ENCODE data around the gene RGS1.

RGS1 gene

DNA sequence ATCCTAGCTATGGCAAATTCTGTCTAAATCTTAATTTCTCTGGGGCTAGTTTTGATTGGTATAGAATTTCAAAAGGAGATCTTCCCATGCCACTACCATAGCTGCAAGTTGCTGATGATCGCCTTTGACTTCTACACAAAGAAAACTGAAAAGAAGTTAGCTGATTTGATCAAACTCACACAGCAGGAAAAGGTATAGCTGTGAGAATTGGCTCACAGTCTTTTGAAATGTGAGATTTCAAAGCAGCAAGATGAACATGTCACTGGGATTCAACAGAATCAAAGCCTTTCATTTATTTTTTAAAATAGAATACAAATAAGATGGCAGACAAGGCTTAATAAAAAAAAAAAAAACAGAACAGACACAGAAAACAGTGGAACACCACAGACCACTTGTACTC lies 7.5 kb upstream of the RGS1 start:
- Histone ChIP-seq H3K4me2 (no peak overlapping the region), H4K20me1 (no peaks in the 10 kb centered on the region), H3K4me1 (peaks cover 7% of the 10 kb centered on the region; the same call in 1 of the 2 replicates), H3K9me3 (peaks cover 7% of the 10 kb centered on the region; the same call in 1 of the 2 replicates), H3K27me3 (no peaks in the 10 kb centered on the region), H3K27ac (no peak overlapping the region), H3K9ac (no peak overlapping the region), H3K4me3 (no peak overlapping the region), H3K36me3 (no peaks in the 10 kb centered on the region)
- no peak for TF ChIP-seq Cebpa-rat (IDR thresholded peaks at IDR 0.05)

DNA sequence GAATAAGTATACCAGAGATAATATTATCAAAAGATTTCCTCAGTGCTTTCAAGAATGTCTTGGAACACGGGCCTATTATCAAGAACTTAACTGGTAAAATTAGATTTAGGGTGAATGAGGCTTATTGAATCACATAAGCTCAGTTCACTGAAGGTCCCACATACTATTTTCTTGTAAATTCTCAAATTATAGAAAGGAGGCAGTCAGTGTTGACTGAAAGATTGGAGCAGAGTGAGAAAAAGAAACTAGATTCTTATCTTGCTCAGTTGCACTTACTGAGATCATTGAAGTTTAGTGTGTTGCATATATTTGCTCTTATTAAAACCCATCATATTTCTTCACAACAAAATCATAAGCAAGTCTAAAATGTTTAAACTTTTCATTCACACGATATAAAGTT lies 3.9 kb upstream of the RGS1 start:
- TF ChIP-seq Cebpa-rat (IDR thresholded peaks at IDR 0.05), result no peak
- Histone ChIP-seq H3K36me3 (no peaks in the 10 kb centered on the region), H3K9me3 (peaks cover 7% of the 10 kb centered on the region; the same call in 1 of the 2 replicates), H3K4me2 (no peak overlapping the region), H3K27me3 (no peaks in the 10 kb centered on the region), H4K20me1 (no peaks in the 10 kb centered on the region), H3K9ac (no peak overlapping the region), H3K4me3 (no peak overlapping the region), H3K4me1 (peaks cover 20% of the 10 kb centered on the region; the same call in 1 of the 2 replicates), H3K27ac (no peak overlapping the region)

DNA sequence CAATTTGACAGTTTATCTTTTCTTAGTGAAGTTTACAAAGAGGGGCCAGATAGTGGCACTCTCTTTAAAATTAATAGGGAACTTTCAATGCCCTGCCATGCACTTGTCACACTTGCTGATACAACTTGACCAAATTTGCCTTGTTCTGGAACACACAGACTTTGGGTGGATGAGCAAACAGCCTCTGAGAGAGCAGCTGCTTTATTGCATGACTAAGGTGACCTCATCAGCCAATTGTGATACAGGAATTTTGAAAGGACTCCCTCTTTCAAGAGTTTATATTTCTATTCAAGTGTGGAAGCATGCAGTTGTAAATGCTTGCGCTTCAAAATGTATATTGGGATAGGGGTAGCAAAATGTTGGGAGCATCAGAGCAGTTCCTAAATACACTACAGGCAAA lies 2.1 kb upstream of the RGS1 start:
- peaks cover 20% of the 10 kb centered on the region; the same call in 1 of the 2 replicates for H3K4me1 ChIP-seq

DNA sequence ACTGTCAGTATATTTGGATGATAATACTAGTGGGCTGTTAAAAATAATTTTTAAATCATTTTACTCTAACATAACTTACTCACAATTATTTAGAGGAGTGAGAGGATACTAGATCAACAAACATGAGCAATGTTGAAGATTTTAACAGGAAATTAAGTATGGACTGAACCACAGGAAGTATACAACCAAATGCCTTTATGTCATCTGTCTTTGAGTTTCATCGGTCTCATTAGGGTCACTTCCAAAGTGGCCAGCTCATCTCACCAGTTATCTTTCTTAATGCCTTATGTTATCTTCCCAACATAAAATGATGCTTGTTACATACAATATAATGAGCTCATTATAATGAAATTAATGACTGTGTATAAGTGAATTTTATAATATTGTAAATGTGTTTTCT lies 1.5 kb upstream of the RGS1 start:
- H3K27ac ChIP-seq, result no peak overlapping the region
- no peak overlapping the region for H3K9ac ChIP-seq
- peaks cover 7% of the 10 kb centered on the region; the same call in 1 of the 2 replicates for H3K9me3 ChIP-seq
- no peaks in the 10 kb centered on the region for H3K36me3 ChIP-seq
- H3K4me1 ChIP-seq, result peaks cover 20% of the 10 kb centered on the region; the same call in 1 of the 2 replicates
- H3K27me3 ChIP-seq, result no peaks in the 10 kb centered on the region
- no peak for TF ChIP-seq Cebpa-rat (IDR thresholded peaks at IDR 0.05)
- no peak overlapping the region; the same call in 1 of the 2 replicates for H3K4me2 ChIP-seq
- H4K20me1 ChIP-seq, result no peaks in the 10 kb centered on the region
- H3K4me3 ChIP-seq, result no peak overlapping the region

More for the DNA sequence above, 2.1 kb upstream of the RGS1 start:
- Histone ChIP-seq H3K27ac (no peak overlapping the region), H3K4me3 (no peak overlapping the region), H3K9me3 (peaks cover 7% of the 10 kb centered on the region; the same call in 1 of the 2 replicates), H3K27me3 (no peaks in the 10 kb centered on the region), H3K36me3 (no peaks in the 10 kb centered on the region), H3K4me2 (no peak overlapping the region), H4K20me1 (no peaks in the 10 kb centered on the region), H3K9ac (no peak overlapping the region)
- no peak for TF ChIP-seq Cebpa-rat (IDR thresholded peaks at IDR 0.05)

DNA sequence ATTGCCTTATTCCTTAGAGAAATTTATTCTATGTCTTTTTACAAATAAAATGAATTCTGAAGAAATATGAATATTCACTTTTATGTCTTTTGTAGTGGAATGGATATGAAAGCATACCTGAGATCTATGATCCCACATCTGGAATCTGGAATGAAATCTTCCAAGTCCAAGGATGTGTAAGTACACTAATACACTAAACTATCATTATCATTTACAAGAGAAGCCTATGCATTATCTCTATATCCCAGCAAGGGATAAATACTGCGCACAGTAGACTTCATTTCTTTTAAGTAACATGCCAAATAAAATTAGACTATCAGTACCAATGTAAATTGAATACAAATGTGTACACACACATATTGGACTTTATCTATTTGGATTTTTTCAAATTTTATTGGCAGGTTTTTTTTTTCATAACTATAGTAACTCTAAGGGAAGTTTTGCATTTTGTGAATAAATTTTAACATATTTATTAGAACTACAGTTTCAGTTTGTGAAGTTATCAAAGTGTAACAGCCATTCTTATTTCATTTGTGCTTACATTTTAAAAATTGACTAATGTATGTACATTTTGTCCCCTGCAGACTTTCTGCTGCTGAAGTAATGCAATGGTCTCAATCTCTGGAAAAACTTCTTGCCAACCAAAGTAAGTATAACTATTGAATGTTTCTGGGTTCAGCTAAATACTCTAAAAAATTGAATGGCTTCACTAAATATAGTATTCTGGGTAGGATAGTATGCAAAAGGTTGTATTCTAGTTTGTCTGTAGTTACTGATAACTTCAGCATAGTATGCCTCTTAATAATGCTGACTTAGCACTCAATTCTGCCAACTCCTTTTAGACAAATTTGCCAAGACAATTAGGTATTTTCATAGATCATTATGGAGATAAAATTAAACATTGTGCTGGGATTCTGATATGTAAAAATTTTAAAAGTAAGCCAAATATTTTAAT lies 894 bp downstream of the RGS1 start:
- Histone ChIP-seq H3K36me3 (no peaks in the 10 kb centered on the region), H3K27ac (no peak overlapping the region), H3K4me3 (peak overlapping the region; percentile 53; the same call in 1 of the 2 replicates), H3K27me3 (no peaks in the 10 kb centered on the region), H3K9me3 (no peaks in the 10 kb centered on the region), H3K4me2 (peak overlapping the region; percentile 48), H3K9ac (no peak overlapping the region), H4K20me1 (no peaks in the 10 kb centered on the region), H3K4me1 (peaks cover 20% of the 10 kb centered on the region; the same call in 1 of the 2 replicates)
- no peak for TF ChIP-seq Cebpa-rat (IDR thresholded peaks at IDR 0.05)

DNA sequence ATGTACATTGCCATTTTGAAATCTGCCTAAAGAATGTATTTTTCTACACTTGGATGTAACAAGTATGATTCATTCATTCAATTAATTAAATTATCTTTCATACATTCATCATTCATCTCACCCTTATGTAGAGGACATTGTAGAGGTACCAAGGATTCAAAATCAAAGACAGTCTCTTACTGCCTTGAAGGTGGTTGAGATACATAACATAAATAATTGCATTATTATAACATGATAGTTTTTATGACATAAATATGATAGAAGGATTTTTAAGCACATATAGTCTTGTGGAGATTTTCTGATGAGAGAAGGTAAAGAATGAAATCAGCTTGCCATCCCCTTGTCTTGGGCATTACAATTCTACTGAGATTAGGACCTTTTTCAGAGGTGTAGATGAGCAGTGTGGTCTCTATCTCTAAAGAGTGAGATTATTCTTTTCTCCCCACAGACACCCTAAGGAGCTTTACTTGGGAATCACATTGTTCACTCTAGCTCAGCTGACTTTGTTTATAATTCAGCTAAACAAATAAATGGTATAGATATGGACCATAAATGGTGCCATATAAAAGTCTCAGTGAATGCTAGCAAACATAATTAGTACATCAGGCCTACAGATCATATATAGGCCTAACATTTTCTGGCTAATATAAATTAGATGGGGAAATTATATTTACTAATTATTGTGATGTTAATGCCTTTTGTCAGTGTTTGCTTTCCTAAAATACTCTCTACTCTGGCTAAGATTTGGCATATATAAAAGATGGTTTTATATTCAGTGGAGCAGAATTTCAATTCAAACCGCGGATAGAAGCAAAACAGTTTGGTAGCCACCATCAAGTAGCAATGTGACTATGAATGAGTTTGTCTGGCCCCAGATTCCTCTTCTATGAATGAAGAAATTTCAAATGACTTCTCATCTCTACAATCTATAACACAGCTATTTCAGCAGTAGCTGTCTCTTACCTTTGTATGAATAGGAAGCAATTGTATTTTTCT lies 1.9 kb downstream of the RGS1 start:
- no peaks in the 10 kb centered on the region for H3K27me3 ChIP-seq
- no peaks in the 10 kb centered on the region for H3K9me3 ChIP-seq
- H3K27ac ChIP-seq, result no peak overlapping the region
- H3K9ac ChIP-seq, result no peak overlapping the region
- no peak for TF ChIP-seq Cebpa-rat (IDR thresholded peaks at IDR 0.05)
- H3K4me3 ChIP-seq, result peak overlapping the region; percentile 27; the same call in 1 of the 2 replicates
- peak overlapping the region; percentile 48; the same call in 1 of the 2 replicates for H3K4me2 ChIP-seq
- H3K36me3 ChIP-seq, result no peaks in the 10 kb centered on the region
- H3K4me1 ChIP-seq, result peaks cover 20% of the 10 kb centered on the region; the same call in 1 of the 2 replicates
- H4K20me1 ChIP-seq, result no peaks in the 10 kb centered on the region

DNA sequence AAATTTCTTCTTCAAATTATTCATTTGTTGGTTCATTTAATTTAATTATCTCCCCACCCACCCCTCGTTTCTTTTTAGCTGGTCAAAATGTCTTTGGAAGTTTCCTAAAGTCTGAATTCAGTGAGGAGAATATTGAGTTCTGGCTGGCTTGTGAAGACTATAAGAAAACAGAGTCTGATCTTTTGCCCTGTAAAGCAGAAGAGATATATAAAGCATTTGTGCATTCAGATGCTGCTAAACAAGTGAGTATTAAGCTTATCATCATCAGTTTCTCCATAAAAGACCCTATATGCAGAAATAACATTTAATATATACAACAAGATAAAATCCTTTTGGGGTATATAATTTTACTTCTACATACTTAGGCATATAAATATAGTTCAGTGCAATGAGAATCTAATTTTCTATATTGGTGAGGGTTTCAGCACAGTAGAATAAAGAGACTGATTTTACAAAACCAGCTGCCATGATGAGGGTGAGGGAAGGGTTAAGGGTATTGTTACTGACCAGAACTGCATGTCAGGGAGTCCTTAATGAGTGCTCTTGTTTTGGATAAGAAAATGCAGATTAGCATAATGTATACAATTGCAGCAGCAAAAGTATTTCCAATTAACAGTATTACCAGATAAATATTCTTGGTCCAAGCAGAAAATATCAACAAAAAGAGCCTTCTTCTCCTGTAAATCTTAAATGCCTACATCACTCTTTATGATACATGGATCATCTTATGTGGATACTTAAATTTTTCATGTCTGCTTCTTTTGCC lies 2.8 kb downstream of the RGS1 start:
- Histone ChIP-seq H4K20me1 (no peaks in the 10 kb centered on the region), H3K4me3 (peak overlapping the region; percentile 27; the same call in 1 of the 2 replicates), H3K4me1 (peaks cover 20% of the 10 kb centered on the region; the same call in 1 of the 2 replicates), H3K9me3 (no peaks in the 10 kb centered on the region), H3K9ac (no peak overlapping the region), H3K36me3 (no peaks in the 10 kb centered on the region), H3K4me2 (no peak overlapping the region; the same call in 1 of the 2 replicates), H3K27me3 (no peaks in the 10 kb centered on the region), H3K27ac (no peak overlapping the region)
- TF ChIP-seq Cebpa-rat (IDR thresholded peaks at IDR 0.05), result no peak

DNA sequence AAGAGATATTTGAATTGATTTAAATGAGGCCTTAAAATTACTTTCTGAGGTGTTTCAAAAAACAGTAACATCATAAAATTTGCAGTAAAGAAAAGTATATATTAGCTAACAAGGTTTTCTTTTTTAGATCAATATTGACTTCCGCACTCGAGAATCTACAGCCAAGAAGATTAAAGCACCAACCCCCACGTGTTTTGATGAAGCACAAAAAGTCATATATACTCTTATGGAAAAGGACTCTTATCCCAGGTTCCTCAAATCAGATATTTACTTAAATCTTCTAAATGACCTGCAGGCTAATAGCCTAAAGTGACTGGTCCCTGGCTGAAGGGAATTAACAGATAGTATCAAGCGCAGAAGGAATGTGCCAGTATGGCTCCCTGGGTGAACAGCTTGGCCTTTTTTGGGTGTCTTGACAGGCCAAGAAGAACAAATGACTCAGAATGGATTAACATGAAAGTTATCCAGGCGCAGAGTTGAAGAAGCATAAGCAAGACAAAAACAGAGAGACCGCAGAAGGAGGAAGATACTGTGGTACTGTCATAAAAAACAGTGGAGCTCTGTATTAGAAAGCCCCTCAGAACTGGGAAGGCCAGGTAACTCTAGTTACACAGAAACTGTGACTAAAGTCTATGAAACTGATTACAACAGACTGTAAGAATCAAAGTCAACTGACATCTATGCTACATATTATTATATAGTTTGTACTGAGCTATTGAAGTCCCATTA lies 3.6 kb downstream of the RGS1 start:
- H3K9me3 ChIP-seq, result no peaks in the 10 kb centered on the region
- peak overlapping the region; percentile 15; the same call in 1 of the 2 replicates for H3K4me3 ChIP-seq
- no peak for TF ChIP-seq Cebpa-rat (IDR thresholded peaks at IDR 0.05)
- no peak overlapping the region for H3K27ac ChIP-seq
- H4K20me1 ChIP-seq, result no peaks in the 10 kb centered on the region
- no peak overlapping the region; the same call in 1 of the 2 replicates for H3K4me2 ChIP-seq
- no peak overlapping the region for H3K9ac ChIP-seq
- peaks cover 17% of the 10 kb centered on the region; the same call in 1 of the 2 replicates for H3K4me1 ChIP-seq
- no peaks in the 10 kb centered on the region for H3K36me3 ChIP-seq
- no peaks in the 10 kb centered on the region for H3K27me3 ChIP-seq
